HG03064 (cell line): Measurements from ENCODE around the gene RNU6-1.
A peak's percentile ranks its signal among the peaks of the same experiment; 100 is the strongest.

Experiments
- ATAC-seq: cut with Tn5 transposase; IDR thresholded peaks from one replicate; pipeline ENCODE4 v1.9.1; 2021; ENCODE audit warnings: low read depth; ENCODE audit not compliant: unreplicated experiment

Gene RNU6-1

DNA sequence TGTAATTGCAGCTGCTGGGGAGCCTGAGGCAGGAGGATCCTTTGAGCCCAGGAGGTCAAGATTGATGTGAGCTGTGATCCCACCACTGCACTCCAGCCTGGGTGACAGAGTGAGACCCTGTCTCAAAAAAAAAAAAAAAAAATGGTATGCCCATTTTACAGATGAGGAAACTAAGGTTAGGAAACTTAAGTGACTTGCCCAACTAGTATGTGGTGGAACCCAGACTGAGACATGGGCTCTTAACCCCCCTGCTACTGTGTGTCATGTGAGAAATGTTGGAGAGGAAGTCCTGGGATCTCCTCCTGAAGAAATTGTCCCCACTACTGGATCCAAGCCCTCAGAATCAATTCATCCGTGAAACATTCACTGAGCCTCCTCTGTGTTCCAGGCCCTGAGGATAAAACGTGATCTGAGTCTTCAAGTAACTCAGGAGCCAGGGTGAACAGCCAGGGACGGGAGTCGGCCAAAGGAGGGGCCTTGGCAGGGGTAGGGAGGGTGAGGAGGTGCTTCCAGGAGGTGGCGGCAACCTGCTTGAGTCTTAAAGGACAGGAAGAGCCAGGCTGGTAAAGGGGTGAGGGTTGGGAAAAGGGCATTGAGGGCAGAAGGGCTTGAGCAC, 19.6 kb upstream of the RNU6-1 start:
- no peak for ATAC-seq

DNA sequence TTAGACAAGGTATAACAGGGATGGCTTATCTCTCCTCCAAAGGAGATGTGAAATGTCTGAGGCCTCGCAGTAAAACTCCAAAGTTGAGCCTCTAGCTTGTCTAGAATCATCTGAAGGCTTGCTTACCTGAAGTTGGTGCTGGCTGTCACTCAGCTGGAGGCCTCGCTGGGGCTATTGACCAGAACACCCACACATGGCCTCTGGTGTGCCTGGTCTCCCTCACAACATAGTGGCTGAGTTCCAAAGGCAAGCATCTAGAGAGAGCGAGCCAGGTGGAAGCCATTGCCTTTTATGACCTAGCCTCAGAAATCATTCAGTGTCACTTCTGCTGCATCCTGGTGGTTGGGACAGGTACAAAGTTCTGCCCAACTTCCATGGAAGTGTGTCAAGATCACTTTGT, 17.4 kb upstream of the RNU6-1 start:
- no peak for ATAC-seq

DNA sequence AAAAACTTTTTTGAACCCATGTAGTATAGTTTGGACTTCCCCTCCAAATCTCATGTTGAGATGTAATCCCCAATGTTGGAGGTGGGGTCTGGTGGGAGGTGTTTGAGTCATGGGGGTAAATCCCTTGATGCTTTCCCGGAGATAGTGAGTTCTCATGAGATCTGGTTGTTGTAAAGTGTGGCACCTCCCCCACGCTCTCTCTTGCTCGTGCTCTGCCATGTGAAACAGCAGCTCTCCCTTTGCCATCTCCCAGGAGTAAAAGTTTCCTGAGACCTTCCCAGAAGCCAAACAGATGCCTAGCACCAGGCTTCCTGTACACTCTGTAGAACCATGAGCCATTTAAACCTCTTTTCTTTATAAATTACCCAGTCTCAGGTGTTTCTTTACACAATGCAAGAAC, 16.0 kb upstream of the RNU6-1 start:
- no peak for ATAC-seq

DNA sequence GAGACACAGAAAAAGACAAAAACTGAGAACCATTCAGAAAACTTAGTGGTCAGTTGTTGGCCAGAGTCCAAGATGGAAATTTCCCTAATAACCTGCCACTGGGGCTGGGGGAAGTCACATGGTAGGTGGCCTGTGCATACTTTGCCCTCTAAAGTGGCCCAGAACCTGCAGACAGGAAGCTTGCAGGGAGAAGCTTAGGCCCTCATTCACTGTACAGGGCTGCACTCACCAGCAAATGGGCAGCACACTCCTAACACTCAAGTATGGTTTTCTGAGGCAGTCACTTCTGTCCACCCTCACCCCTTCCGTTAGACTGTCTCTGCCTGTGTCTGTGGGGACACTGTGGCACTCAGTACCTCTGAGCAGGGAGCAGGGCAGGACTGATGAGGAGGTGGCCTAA, 14.5 kb upstream of the RNU6-1 start:
- ATAC-seq, result no peak

DNA sequence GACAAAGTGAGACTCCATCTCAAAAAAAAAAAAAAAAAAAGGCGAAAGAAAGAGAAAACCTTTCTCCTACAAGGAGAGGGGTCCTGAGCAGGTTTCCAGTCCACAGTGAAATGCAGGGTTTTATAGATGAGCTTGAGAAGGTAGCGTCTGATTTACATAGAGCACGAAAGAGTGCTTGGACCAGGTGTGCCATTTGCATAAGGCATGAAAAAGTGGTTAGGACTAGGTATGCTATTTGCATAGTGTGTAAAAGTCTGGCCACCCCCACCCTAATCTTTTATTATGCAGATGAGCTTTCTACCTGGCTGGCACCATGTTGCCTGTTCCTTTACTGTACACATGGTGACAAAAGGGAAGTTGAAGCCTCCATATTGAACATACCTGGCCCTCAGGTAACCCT, 13.6 kb upstream of the RNU6-1 start:
- no peak for ATAC-seq

DNA sequence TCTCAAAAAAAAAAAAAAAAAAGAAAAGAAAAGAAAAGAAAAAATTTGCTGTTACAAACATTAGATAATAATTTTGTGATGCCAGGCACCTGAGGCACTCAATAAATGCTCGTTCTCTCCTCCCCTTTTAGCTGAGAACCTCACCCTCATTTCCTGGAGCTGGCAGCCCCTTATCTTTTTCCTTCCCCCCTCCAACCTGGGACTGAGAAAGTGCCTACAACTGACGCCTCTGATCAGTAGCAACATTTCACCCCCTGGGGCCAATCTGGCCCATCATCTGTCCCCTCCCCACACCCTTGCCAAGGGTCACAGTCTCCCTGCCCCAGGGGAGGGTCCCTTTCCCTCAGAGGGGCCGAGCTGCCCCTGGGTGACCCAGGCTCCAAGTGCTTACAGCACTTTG, 12.6 kb upstream of the RNU6-1 start:
- ATAC-seq, result no peak

DNA sequence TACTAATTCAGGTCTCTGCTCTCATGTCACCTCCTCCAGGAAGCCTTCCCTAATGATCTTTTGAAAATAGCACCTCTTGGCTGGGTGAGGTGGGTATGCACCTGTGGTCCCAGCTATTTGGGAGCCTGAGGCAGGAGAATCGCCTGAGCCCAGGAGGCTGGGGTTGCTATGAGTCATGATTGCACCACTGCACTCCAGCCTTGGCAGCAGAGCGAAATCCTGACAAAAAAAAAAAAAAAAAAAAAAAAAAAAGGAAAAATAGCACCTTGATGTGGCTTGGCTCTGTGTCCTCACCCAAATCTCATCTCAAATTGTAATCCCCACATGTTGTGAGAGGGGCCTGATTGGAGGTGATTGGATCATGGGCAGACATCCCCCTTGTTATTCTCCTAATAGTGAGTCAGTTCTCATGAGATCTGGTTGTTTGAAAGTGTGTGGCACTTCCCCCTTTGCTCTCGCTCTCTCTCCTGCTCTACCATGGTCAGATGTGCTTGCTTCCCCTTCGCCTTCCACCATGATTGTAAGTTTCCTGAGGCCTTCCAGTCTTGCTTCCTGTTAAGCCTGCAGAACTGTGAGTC, 11.2 kb upstream of the RNU6-1 start:
- ATAC-seq, result no peak

DNA sequence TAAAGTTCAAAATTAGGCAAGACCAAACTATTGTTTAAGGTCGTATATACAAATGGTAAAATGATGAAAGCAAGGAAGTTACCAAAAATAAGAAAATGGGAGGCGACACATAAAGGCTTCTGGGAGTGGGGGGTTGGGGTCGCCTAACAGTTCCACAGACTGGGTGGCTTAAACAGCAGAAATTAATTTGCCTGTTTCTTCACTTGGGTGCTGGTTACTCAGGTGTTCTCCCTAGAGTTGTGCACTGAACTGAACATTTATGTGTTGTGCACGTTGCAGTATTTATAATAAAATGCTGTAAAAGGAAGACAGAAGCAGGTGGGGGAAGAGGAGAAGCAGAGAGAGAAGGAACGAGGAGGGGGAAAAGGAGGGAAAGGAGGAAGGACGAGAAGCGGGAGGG, 10.5 kb upstream of the RNU6-1 start:
- ATAC-seq, result no peak

DNA sequence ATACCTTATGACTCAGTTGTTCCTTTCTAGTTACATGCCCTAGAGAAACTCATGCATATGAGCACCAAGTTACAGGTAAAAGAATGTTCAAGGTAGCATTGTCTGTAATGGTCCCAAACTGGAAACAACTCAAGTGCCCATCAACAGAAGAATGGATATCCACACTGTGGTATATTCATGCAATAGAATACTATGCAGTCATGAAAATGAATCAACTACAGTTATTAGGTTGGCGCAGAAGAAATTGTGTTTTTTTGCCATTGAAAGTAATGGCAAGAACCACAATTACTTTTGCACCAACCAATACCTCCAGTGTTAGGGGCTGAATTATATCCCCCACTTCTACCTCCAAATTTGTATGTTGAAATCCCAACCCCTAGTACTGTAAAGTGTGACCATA, 9.7 kb upstream of the RNU6-1 start:
- ATAC-seq, result no peak

DNA sequence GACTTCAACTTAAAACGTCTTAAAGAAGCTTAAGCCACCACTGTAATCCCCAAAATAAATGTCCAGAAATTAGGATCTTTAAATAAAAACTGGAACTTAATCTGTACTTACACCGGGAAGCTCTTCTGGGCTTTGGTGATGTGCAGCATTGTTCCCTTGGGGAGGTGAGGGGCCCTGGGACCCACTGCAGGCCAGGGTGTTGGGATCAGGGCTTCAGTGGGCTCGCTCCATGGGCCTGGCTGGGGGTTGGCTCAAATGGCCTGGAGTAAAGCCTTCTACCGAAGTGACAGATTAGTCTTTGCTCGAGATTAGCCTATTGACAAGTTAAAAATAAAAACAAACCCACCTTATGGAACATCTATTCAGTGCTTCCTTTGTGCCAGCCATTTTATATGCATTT, 6.1 kb upstream of the RNU6-1 start:
- ATAC-seq, result no peak

DNA sequence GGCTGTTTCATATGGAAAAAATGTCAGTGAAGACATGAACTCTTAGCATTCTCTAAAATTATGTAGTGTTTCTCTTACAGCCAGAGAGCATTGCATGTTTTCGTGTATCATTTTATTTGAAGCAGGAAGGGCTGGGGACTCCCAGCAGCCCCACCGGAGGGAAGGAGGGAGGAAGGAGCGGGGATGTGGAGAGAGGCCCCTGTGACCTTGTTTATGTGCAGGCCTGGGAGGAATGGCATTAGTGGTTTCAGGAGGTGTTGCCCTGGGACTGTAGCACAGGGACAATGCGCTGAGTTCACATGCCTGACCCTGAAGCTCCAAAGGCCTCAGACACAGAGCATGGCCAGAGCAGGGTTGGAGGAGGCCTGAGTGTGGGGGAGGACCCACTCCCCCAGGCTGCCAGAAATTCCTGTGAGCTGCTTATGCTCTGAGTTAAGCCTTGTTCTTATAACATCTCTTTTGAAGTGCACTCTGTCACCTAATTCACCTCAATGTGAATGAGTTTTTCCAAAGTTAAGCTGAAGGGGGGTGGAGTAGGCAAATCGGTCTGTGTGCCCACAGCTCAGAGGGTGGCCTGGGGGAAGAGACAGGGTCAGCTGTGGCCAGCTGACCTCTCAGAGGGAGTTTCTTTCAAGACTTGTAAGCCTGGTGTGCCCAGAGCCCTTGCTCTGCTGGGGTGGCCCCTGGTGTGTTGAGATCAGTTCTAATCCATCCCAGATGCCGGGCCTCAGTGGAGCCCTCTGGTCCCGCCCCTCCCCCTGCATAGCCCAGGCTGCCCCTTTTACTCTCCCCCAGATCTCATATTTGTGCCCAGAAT, 3.9 kb upstream of the RNU6-1 start:
- ATAC-seq, result no peak

DNA sequence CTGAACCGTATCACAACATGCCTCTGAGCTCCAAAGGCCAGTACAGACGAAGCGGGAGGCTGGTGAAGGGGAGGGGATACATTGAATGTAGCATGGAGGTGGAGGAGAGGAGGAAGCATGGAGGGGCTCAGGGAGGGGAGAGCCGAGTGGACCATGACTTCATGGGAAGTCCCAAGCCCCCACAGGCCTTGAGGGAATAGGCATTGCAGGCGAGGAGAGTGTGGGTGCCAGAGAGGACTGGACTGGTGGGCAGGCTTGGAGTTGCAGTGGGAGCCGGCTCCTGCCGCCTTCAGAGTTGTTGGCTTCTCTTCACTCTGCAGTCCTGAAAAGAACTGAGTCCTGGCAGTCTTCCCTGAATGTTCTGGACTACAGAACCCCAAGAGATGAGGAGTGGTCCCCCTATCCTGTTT, 3.3 kb upstream of the RNU6-1 start:
- ATAC-seq, result no peak

DNA sequence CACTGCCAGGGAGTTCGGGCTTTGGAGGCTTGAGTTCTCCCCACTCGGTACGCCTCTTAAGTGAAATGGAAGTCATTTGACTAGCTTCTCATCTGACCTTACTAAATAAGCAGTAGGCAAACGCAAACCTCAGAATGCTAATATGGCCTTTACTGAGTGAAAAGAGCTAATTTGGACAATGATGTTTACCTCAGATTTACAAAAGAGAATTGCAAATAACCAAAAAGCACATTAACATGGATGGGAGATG, 1.6 kb upstream of the RNU6-1 start:
- ATAC-seq, result no peak

DNA sequence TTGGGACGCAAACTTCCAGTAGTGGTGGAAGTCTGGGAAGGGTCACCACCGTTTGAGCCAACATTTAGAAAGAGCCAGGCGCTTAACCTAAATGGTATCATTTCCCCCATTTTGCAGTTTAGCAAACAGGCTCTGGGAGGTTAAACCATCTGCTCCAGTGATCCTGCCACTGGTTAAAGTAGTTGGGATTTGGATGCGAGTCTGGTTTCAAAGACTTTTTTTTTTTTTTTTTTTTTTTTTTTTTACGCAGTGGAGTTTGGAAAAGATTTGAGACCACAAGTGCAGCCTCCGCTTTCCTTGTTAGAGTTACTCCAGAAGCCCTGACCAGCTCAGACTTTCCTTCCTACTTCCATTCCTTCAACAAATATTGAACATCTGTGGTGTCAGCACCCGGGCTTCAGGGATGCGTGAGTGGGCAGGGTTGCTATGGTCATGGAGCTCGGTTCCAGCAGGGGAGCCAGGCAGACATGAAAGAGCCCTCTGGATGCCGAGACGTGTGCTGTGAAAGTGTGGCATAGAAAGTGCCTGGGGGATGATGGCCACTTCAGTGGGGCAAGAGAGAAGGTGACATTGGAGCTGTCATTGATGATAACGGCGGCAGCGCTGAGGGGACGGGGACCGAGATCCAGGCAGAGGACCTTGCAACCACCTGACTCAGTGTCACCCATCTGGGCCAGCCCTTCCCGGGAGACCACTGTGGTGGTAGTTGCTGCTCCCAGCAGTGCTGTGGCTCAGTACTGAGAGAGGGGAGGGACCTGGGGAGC, 1.1 kb upstream of the RNU6-1 start:
- no peak for ATAC-seq

DNA sequence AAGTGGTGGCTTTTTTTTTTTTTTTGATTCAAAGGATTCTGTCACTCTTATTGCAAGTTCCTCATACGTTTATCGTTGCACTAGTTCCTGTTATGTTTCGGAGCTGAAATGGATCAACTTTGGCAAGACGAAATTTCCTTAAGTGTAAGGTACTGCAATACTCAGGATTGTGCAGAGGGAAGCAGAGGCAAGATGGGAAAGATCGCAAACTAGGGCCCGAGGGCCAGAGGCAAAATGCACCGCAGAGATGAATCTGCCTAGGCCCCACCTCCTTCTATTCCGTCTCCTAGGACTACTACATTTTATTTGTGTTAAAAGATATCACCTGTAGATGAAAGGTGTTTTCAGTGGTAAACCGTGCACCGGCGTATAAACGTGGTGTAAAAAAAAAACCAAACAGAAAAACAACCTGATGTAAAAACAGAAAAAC, 331 bp downstream of the RNU6-1 start:
- ATAC-seq, result peak; percentile 10

DNA sequence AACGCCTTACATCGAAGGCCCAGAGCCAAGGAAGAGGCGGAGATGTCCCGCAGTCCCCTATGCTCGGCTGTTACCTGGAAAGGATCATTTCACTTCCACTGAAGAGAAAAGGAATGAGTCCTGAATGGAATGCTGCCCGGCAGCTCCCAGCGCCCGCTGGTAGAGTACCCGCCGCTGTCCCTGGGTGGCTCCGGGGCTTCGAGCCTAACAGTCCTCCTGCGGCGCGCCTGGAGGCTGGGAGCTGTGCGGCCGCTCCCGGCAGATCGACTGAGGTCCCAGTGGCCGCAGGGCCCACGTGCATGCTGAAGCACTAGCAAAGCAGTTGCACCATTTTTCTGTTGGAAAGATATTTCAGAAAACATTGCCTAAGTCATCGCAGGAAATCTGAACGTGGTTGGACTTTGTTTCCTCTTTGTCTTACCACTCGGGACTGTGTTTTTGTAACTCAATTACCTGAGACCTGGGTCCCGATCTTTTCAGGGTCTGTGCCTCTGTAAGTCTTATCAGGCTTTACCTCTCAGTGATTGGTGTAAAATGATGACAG, 984 bp downstream of the RNU6-1 start:
- no peak for ATAC-seq

DNA sequence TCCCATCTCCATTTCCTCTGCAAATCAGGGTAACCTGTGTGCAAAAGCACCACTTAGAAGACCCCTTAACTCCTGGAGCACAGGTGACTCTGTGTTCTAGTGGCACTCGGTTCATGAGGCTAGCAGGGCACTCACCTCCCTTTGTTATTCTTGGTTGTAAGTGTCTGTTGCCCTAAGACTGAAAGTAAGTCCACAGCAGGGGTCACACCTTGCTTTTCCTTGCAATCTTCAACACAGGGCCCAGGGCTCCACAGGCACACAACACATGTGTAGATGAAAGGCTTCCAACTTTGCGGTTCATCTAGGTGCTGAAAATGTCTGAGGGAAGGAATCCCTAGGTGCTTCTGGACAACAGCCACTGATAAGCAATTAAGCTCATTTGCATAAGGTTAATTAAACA, 2.9 kb downstream of the RNU6-1 start:
- ATAC-seq, result no peak

DNA sequence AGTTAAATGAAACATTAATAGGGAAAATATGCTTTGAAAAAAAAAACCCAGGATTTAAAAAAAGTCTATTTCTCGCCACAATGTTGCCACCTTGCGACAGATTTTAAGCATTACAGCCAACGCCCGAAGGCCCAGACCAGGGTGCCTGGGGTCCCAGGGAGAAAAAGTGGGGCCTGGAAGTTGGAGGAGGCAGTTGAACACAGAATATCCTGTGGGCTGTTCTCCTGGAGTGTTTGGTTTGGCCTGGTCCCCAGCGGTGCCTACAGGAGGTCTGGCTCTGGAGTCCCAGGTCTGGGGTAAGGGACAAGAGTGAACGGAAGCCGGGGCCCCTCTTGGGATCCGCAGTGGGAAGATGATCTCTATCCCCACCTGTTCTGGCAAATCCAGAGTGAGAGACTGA, 3.4 kb downstream of the RNU6-1 start:
- no peak for ATAC-seq

DNA sequence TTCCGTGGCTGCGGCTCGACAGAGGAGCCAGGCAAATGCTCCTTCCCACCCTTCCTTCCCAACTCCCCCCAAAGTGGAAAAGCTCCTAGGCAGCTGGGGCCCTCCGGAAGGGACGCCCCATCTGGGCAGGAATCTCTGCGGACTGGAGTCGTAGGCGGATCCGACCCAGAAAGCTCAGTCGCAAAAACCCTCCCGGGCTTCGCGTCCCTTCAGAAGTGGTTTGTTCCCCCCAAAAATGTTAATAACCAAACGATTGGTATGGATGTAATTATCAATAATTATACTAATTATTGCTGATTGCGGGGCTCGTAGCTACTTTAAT, 3.8 kb downstream of the RNU6-1 start:
- no peak for ATAC-seq

DNA sequence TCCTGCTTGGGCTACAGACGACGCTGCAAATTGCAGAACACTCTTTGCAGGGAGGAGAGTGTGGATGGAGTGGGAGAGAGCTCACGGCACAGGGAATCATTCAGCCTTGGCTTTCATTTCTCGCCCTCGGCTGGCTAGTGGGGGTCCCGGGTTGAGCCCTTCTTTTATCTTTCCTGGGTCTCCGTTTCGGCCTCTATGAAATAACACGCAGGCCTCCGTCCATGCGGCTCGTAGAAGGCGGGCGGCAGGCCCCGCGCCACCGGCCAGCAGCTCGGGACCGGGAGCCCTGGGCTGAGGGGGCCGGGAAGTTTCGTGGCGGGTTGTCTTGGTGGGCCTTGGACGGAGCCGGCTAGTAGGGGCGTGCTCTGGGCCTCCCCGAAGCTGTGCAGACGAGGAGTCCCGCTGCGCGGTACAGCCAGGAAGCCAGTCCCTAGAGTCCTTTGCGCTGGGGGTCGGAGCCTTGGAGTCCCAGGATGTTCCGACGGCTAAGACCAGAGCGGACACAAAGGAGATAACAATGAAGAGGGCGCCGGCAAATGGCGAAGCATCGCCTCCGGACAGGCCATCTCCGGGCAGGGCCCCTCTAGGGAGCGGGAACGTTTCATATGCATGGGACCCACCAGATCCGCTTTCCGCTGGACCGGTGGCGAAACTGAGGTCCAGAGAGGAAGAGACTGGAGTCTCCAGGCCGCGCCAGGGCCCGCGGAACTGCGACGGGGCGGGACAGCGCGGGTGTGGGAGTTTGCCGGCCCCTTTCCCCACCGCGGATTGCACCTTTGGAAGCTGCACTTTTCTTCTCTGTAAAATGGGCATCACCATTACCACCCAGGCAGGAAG, 4.3 kb downstream of the RNU6-1 start:
- no peak for ATAC-seq
